GM12864 (cell line): ENCODE results near the gene ATP10A.

Experiments
- DNase-seq: peaks from one replicate; pipeline ENCODE4 v3.0.0-alpha.2; 2011; ENCODE audit warnings: low read depth
- H3K4me3 ChIP-seq: 2 replicates; pipeline ENCODE4 v1.5.1; 2011; ENCODE audit warnings: mild to moderate bottlenecking, low read depth, low read length, control low read depth
- TF ChIP-seq, protein P1 (sequence below): IDR thresholded peaks from 2 replicates; pipeline ENCODE4 v1.5.1; 2011; ENCODE audit warnings: low read depth, mild to moderate bottlenecking, moderate library complexity, low read length, control low read depth, inconsistent platforms; ENCODE audit errors: missing control alignments

The ATP10A gene

DNA sequence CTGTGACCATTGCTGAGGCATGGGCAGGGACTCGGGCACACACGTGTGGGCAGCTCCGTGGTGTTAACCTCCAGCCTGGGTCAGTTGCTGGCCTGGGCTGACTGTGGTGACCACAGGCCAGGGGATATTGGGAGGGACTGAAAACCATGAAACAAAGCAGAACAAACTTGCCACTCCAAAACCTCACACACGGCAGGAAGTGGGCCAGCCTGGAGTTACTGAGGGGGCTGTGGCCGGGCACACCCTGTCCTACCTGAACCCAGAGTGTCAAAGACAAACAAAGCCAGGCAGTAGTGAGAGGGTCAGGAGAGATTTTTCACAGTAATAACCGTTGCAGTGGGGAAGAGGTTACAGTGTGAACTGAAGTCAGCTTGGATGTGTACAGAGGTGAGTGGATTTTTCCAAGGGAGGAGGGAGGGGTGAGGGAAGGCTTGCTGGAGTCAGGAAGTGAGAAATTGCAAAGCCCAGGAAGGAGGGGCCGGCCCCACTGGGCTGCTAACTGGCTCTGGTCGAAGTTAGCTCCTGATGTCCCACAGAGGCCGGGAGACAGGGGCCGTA is 40.0 kb upstream of the ATP10A start:
- TF ChIP-seq, protein P1, sequence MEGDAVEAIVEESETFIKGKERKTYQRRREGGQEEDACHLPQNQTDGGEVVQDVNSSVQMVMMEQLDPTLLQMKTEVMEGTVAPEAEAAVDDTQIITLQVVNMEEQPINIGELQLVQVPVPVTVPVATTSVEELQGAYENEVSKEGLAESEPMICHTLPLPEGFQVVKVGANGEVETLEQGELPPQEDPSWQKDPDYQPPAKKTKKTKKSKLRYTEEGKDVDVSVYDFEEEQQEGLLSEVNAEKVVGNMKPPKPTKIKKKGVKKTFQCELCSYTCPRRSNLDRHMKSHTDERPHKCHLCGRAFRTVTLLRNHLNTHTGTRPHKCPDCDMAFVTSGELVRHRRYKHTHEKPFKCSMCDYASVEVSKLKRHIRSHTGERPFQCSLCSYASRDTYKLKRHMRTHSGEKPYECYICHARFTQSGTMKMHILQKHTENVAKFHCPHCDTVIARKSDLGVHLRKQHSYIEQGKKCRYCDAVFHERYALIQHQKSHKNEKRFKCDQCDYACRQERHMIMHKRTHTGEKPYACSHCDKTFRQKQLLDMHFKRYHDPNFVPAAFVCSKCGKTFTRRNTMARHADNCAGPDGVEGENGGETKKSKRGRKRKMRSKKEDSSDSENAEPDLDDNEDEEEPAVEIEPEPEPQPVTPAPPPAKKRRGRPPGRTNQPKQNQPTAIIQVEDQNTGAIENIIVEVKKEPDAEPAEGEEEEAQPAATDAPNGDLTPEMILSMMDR: no peak
- no peak overlapping the region for H3K4me3 ChIP-seq
- DNase-seq: no peak

DNA sequence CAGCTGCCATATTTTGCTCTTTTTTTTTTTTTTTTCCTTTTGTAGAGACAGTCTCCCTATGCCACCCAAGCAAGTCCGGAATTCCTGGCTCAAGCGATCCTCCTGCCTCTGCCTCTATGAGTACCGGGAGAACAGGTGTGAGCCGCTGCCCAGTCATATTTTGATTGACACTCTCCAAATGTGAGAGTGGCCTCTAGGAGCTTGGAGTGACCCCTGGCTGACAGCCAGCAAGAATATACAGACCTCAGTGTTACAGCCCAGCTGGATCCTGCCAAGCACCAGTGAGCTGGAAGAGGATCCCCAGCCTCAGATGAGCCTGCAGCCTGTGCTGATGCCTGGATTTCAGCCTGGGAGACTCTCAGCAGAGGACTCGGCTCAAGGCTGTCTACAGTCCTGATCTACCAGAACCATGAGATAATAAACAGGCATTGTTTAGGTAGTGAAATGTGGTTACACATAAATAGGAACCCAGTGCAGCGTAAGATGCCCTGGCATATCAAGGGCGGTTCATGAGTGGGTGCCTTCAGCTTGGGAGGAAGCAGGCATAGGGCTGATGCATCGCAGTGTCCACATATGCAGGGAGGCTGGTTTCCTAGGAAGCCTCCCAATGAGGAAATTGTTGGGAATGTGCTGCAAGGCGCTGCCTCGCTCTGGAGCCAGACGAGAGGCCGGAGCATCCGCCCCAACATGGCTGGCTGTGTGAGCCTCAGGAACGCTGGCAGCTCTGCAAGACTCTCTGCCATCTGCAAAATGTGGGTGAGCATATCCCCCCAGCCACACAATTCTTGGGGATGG is 38.9 kb upstream of the ATP10A start:
- DNase-seq: no peak
- no peak overlapping the region for H3K4me3 ChIP-seq
- TF ChIP-seq, protein P1: no peak

DNA sequence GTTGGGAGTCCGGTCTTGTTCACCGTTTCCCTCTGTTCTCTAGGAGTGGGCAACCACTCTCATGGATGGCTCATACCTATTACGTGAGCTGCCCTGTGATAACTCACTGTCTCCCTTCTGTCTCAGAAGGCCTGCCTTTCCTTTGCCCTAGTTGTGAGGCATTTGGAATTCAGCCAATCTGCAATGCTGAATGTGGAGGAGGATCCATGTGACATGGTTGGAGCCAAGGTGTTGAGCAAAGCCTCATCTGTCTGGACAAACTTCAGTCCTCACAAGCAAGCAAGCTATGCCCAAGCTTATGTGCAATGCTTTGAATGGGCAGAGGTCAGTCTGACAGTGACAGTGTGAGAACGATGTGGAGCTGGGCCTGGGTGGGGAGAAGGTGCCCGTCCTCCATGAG is 37.8 kb upstream of the ATP10A start:
- no peak overlapping the region for H3K4me3 ChIP-seq
- no peak for DNase-seq
- TF ChIP-seq, protein P1: no peak

DNA sequence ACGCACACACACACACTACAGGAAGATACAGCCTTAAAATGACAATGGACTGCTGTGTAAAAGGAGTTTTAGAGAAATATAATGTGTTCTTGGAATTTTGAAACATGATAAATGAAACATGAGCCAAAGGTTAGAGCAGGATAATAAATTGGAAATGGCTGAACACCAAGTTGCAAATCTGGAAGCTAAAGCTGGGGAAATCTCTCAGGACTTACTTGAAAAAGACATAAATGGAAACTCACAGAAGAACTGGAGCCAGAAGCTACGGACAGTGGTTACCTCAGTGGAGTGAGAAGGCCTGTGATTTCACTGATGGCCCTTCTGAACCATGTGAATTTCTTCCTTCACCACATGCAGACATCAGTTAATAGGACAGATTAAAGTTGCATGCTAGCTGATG is 37.3 kb upstream of the ATP10A start:
- no peak overlapping the region for H3K4me3 ChIP-seq
- TF ChIP-seq, protein P1: no peak

DNA sequence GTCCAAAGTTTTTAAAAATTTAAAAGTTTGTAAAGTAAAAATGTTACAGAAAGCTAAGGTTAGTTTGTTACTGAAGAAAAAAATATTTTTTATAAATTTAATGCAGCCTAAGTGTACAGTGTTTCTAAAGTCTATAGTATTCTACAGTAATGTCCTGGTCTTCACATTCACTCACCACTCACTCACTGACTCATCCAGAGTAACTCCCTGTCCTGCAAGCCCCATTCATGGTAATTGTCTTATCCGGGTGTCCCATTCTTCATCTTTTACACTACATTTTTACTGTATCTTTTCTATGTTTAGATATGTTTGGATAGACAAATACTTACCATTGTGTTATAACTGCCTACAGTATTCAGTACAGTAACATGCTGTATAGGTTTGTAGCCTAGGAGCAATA is 36.7 kb upstream of the ATP10A start:
- no peak for DNase-seq
- no peak overlapping the region for H3K4me3 ChIP-seq
- TF ChIP-seq, protein P1: no peak

More for the DNA sequence above, 37.3 kb upstream of the ATP10A start:
- no peak for DNase-seq

DNA sequence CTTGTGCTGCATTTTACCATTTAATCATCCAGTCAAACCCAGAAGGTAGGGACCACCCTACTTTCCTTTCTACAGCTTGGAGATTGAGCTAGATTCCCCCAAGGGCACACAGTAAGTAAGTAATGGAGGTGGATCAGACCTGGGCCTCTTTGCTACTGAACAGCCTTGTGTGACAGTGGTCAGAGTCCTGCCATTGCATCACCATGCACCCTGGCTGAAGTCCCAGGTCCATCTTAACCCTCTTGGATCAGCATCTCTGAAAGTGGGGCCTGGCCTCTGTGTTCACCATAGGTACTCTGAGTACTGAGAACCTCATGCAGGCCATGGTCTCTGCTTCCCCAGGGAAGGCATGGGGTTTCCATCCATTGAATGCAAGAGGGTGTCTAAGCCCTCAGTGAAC is 34.5 kb upstream of the ATP10A start:
- no peak for DNase-seq
- no peak overlapping the region for H3K4me3 ChIP-seq
- TF ChIP-seq, protein P1: no peak
